H1 (cell line): Measurements from ENCODE around the gene DSTYK. TPM values are rescaled to one million over a fixed set of nuclear protein-coding genes. Genes with fewer than 3 reads are reported as not detected.

Source experiments
- CTCF ChIA-PET: fragments of 300-600 bp; sonication (Branson Sonifier 250); formaldehyde crosslinking; loops from one replicate; lab custom pipeline; 2021; ENCODE audit not compliant: partially characterized antibody; lab: Charles Lee
- POLR2A ChIA-PET: fragments of 300-600 bp; sonication (Branson Sonifier 250); formaldehyde crosslinking; loops from one replicate; lab custom pipeline; 2021; ENCODE audit warnings: inconsistent platforms; ENCODE audit not compliant: partially characterized antibody; lab: Charles Lee
- DNase-seq, 2 experiments: peaks; one replicate each; pipeline versions ENCODE4 v3.0.0 to v3.0.0-alpha.2; 2010 to 2022; ENCODE audit warnings: low spot score in 2 of 2, low read depth in 1 of 2, mixed read lengths in 1 of 2
- FAIRE-seq: peaks from 2 replicates; lab custom pipeline; 2011; peaks lifted over from hg19 to GRCh38; lab: Jason Lieb, UNC
- H2AFZ ChIP-seq: 2 replicates; pipeline ENCODE4 v1.8.1; 2012; ENCODE audit warnings: low read length, inconsistent platforms
- H2AK5ac ChIP-seq: 2 replicates; pipeline ENCODE4 v1.6.1; 2013; ENCODE audit warnings: low read depth, low read length
- H2BK120ac ChIP-seq: replicated peaks from 2 replicates; pipeline ENCODE3; 2013; ENCODE audit warnings: low read depth, low read length, inconsistent platforms
- H2BK12ac ChIP-seq: 2 replicates; pipeline ENCODE4 v1.6.1; 2013; ENCODE audit warnings: low read depth, low read length
- H2BK15ac ChIP-seq: 2 replicates; pipeline ENCODE4 v1.6.1; 2013; ENCODE audit warnings: low read length
- H2BK20ac ChIP-seq: 2 replicates; pipeline ENCODE4 v1.6.1; 2013; ENCODE audit warnings: low read length
- H2BK5ac ChIP-seq: 2 replicates; pipeline ENCODE4 v1.6.1; 2013; ENCODE audit warnings: low read depth, low read length
- H3K14ac ChIP-seq: 2 replicates; pipeline ENCODE4 v1.6.1; 2013; ENCODE audit warnings: inconsistent platforms; ENCODE audit not compliant: insufficient read length
- H3K18ac ChIP-seq: 2 replicates; pipeline ENCODE4 v1.6.1; 2013; ENCODE audit warnings: low read length; ENCODE audit errors: extremely low read depth
- H3K23ac ChIP-seq: 2 replicates; pipeline ENCODE4 v1.6.1; 2013; ENCODE audit warnings: inconsistent platforms; ENCODE audit not compliant: insufficient read length
- H3K23me2 ChIP-seq: 2 replicates; pipeline ENCODE4 v1.6.1; 2013; ENCODE audit warnings: low read depth, low read length
- H3K27ac ChIP-seq: 2 replicates; pipeline ENCODE4 v1.6.1; 2011; ENCODE audit warnings: low read depth, low read length, inconsistent platforms
- H3K27me3 ChIP-seq, 4 experiments: replicated peaks in 1 of 4; 1 replicate in 1 of 4; 2 replicates in 3 of 4; pipeline versions ENCODE4 v1.6.1 to v1.8.1; 2011 to 2013; ENCODE audit warnings: low read length in 3 of 4, mild to moderate bottlenecking in 3 of 4, inconsistent platforms in 2 of 4, mixed read lengths in 2 of 4, moderate library complexity in 1 of 4; ENCODE audit not compliant: control insufficient read depth in 3 of 4, insufficient read depth in 3 of 4; ENCODE audit errors: extremely low read depth in 1 of 4
- H3K36me3 ChIP-seq, 4 experiments: 2 replicates each; pipeline versions ENCODE4 v1.6.1 to v1.8.1; 2011 to 2013; ENCODE audit warnings: mild to moderate bottlenecking in 4 of 4, low read length in 3 of 4, moderate library complexity in 2 of 4, control low read depth in 1 of 4, inconsistent platforms in 1 of 4; ENCODE audit not compliant: insufficient read depth in 4 of 4, control insufficient read depth in 2 of 4
- H3K4ac ChIP-seq: replicated peaks from 2 replicates; pipeline ENCODE3; 2013; ENCODE audit warnings: low read length, low read depth, mixed read lengths, inconsistent platforms; ENCODE audit not compliant: insufficient read length
- H3K4me1 ChIP-seq, 4 experiments: replicated peaks in 1 of 4; 1 replicate in 1 of 4; 2 replicates in 3 of 4; pipeline versions ENCODE4 v1.6.1 to v1.8.1; 2011 to 2013; ENCODE audit warnings: low read length in 3 of 4, inconsistent platforms in 2 of 4, mixed read lengths in 1 of 4; ENCODE audit not compliant: insufficient read depth in 4 of 4, control insufficient read depth in 3 of 4
- H3K4me2 ChIP-seq, 2 experiments: 2 replicates each; pipeline versions ENCODE4 v1.6.1 to v1.8.1; 2011 to 2013; ENCODE audit warnings: low read depth in 2 of 2, low read length in 2 of 2, control low read depth in 1 of 2, inconsistent platforms in 1 of 2, mild to moderate bottlenecking in 1 of 2; ENCODE audit not compliant: insufficient read depth in 1 of 2
- H3K4me3 ChIP-seq, 4 experiments: fragments of 200-600, 300-600 bp in 1 of 4; sonication (generic), shearing (Covaris generic), sonication (Bioruptor Twin) in 1 of 4; 2 replicates each; pipeline versions ENCODE4 v1.5.1 to v1.8.1; 2011 to 2016; ENCODE audit warnings: low read length in 4 of 4, low read depth in 3 of 4, control low read depth in 2 of 4, inconsistent platforms in 2 of 4, mild to moderate bottlenecking in 2 of 4, mixed read lengths in 1 of 4, moderate library complexity in 1 of 4; ENCODE audit not compliant: insufficient read depth in 2 of 4; ENCODE audit errors: extremely low read depth in 1 of 4
- H3K56ac ChIP-seq: replicated peaks from 2 replicates; pipeline ENCODE3; 2013; ENCODE audit warnings: low read depth, mild to moderate bottlenecking, mixed read lengths, low read length, inconsistent platforms; ENCODE audit not compliant: insufficient read length
- H3K79me1 ChIP-seq: 2 replicates; pipeline ENCODE4 v1.6.1; 2013; ENCODE audit warnings: low read depth, low read length, control low read depth
- H3K79me2 ChIP-seq, 2 experiments: 2 replicates each; pipeline versions ENCODE4 v1.6.1 to v1.8.1; 2012 to 2013; ENCODE audit warnings: low read length in 2 of 2, mild to moderate bottlenecking in 2 of 2, inconsistent platforms in 1 of 2; ENCODE audit not compliant: insufficient read depth in 2 of 2, control insufficient read depth in 1 of 2
- H3K9ac ChIP-seq, 4 experiments: replicated peaks in 1 of 4; 1 replicate in 1 of 4; 2 replicates in 3 of 4; pipeline versions ENCODE4 v1.6.1 to v1.8.1; 2011 to 2013; ENCODE audit warnings: low read depth in 3 of 4, low read length in 3 of 4, control low read depth in 2 of 4, mild to moderate bottlenecking in 2 of 4, moderate library complexity in 2 of 4, inconsistent platforms in 1 of 4; ENCODE audit errors: extremely low read depth in 1 of 4
- H3K9me3 ChIP-seq, 2 experiments: 2 replicates each; pipeline versions ENCODE4 v1.6.1 to v1.8.1; 2012 to 2013; ENCODE audit warnings: mild to moderate bottlenecking in 2 of 2, moderate library complexity in 2 of 2, control low read depth in 1 of 2, inconsistent platforms in 1 of 2, low read depth in 1 of 2, low read length in 1 of 2, mixed read lengths in 1 of 2; ENCODE audit not compliant: insufficient read depth in 2 of 2
- H4K20me1 ChIP-seq, 2 experiments: replicated peaks in 1 of 2; 2 replicates each; pipeline versions ENCODE3 to v1.8.1; 2011 to 2013; ENCODE audit warnings: inconsistent platforms in 2 of 2, low read length in 2 of 2, mild to moderate bottlenecking in 1 of 2; ENCODE audit not compliant: insufficient read depth in 2 of 2, control insufficient read depth in 1 of 2
- H4K5ac ChIP-seq: 2 replicates; pipeline ENCODE4 v1.6.1; 2013; ENCODE audit warnings: low read length, low read depth, mixed read lengths, inconsistent platforms; ENCODE audit not compliant: insufficient read length
- H4K8ac ChIP-seq: 2 replicates; pipeline ENCODE4 v1.8.0; 2013; ENCODE audit warnings: mild to moderate bottlenecking, moderate library complexity, low read length, inconsistent platforms; ENCODE audit not compliant: insufficient read depth; ENCODE audit errors: extremely low read depth
- H4K91ac ChIP-seq: replicated peaks from 2 replicates; pipeline ENCODE3; 2013; ENCODE audit warnings: low read length, mixed read lengths, inconsistent platforms; ENCODE audit not compliant: insufficient read length
- BACH1 ChIP-seq: IDR thresholded peaks from 2 replicates; pipeline ENCODE4 v1.6.1; 2012; ENCODE audit warnings: low read length, improper control_type of control experiment
- GABPA ChIP-seq: IDR thresholded peaks from 2 replicates; pipeline ENCODE4 v1.6.1; 2011; ENCODE audit warnings: mild to moderate bottlenecking, low read length, moderate library complexity, borderline replicate concordance; ENCODE audit not compliant: insufficient read depth
- WGBS, 2 experiments: shearing (Covaris generic) in 1 of 2; methylation state at CpG; one replicate each; pipeline versions ENCODE4 v1.1.6 to v1.1.7; 2013 to 2015; ENCODE audit warnings: low lambda C conversion rate in 2 of 2, mixed read lengths in 2 of 2, inconsistent platforms in 1 of 2, low coverage in 1 of 2, missing lambda C conversion rate in 1 of 2; ENCODE audit not compliant: insufficient replicate concordance in 2 of 2, insufficient coverage in 1 of 2, insufficient read length in 1 of 2; ENCODE audit errors: extremely low coverage in 1 of 2, missing lambda C conversion rate in 1 of 2; 5-methylcytosine and 5-hydroxymethylcytosine counted together
- polyA plus RNA-seq, 7 experiments: library from polyadenylated mRNA; depleted of rRNA in 3 of 7; stranded (reverse) in 5 of 7; unstranded in 2 of 7; fragments of >200 nt in 5 of 7; fragments of 200-250 nt in 2 of 7; gene quantifications; 1 replicate in 5 of 7; 2 replicates in 1 of 7; 4 replicates in 1 of 7; pipeline versions ENCODE4 v1.2.1 to v1.2.3, GENCODE V29; 2011 to 2013; ENCODE audit warnings: missing spikeins in 2 of 7, mixed read lengths in 2 of 7
- total RNA-seq: library from RNA; stranded (reverse); fragmentation: NEBNext Ultra II Directional; extraction: Animal tissue kit (Norgen Biotek cat#: 25700); gene quantifications from 2 replicates; pipeline ENCODE4 v1.2.1, GENCODE V29; 2021

Gene DSTYK
- total and polyA plus RNA-seq, 2 of the 8 experiments (the other 6 are each of a cell fraction or from before 2014, with no cell fraction given), result 2.7 to 8.5 TPM

DNA sequence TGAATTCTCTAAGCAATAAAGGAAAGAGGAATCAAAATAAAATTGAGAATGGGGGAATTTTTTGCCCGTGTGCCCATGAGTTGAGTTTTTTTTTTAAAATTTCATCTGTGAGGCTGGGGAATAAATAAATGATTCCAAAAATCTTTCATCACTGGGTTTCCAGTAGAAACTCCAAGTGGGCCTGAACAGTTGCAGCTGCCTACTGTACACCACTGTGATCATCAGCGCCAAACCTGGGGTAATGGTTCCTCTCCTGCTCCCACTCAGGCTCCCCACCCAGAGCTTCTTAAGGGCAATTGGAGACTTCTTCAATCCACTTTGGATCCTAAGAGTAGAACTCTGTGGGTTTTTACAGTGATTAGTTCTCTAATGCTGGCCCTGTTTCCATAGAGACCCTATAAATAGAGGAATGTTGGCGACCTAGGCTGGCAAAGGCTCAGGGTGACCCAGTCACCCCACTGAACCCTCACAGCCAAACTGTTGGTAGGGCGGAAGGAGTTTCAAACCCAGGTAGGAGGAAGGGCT is 25.5 kb upstream of the DSTYK start:
- Histone ChIP-seq H2BK20ac (no peak overlapping the region), H3K36me3 (peaks cover 0 to 5% (median 1%) of the 10 kb centered on the region in 4 experiments; a peak in 3 of 8 replicates), H3K23me2 (no peaks in the 10 kb centered on the region), H3K4me2 (no peak overlapping the region), H3K23ac (no peak overlapping the region), H3K9ac (no peak overlapping the region), H2BK12ac (no peak overlapping the region), H3K79me1 (peaks cover 2% of the 10 kb centered on the region; the same call in 1 of the 2 replicates), H3K56ac (no peak overlapping the region), H3K4me3 (no peak overlapping the region), H3K4ac (no peak overlapping the region), H3K9me3 (no peaks in the 10 kb centered on the region), H4K5ac (no peak overlapping the region), H2BK15ac (no peak overlapping the region), H4K91ac (no peak overlapping the region), H2BK5ac (no peak overlapping the region), H3K27me3 (no peaks in the 10 kb centered on the region), H3K4me1 (no peaks in the 10 kb centered on the region), H2AK5ac (no peak overlapping the region), H4K8ac (no peak overlapping the region), H3K79me2 (no peaks in the 10 kb centered on the region), H4K20me1 (peaks cover 0 to 1% of the 10 kb centered on the region in 2 experiments), H3K18ac (no peak overlapping the region), H2AFZ (no peak overlapping the region), H3K14ac (no peak overlapping the region), H2BK120ac (no peak overlapping the region), H3K27ac (no peak overlapping the region)
- no peak for FAIRE-seq
- ChIA-PET POLR2A (no interaction called here), CTCF (interaction anchor here (1.3 to 40.8 kb wide), 5 partner anchors 8 to 99 kb away, joined by 3 to 1035 read pairs (median 5); partner anchors contain the start of gene TMCC2)
- no peak for DNase-seq
- 81% methylated on average over 4 of the region's 4 CpGs; no CpG with 5 or more reads in 1 of the 2 experiments for WGBS, 2 experiments
- no peak for TF ChIP-seq GABPA
- no peak for TF ChIP-seq BACH1
